HCT116 (cell line): ENCODE results near the gene THADA. TPM values are rescaled to one million over a fixed set of nuclear protein-coding genes. Genes with fewer than 3 reads are reported as not detected.

Experiments
- ATAC-seq: fragments of 200-7000 bp; cut with Tn5 transposase; 2 replicates; pipeline ENCODE4 v1.9.1; 2020; ENCODE audit warnings: mild to moderate bottlenecking, moderate library complexity
- BruUV-seq: library from RNA; stranded (reverse); fragments of 400-500 nt; replicated peaks from 2 replicates; lab custom pipeline; 2021; lab: Mats Ljungman, UMichigan
- CTCF ChIA-PET: fragments of 300-600 bp; sonication (Branson Sonifier 250); formaldehyde crosslinking; loops from one replicate; lab custom pipeline; 2021; ENCODE audit warnings: antibody characterized with exemption; lab: Charles Lee
- POLR2A ChIA-PET: fragments of 300-600, 350-600 bp; sonication (Branson Sonifier 250); formaldehyde crosslinking; loops from one replicate; lab custom pipeline; 2021; ENCODE audit warnings: antibody characterized with exemption; lab: Charles Lee
- RAD21 ChIA-PET, 2 experiments: fragments of 300-600 bp; sonication (Branson Sonifier 250); formaldehyde crosslinking; loops; one replicate each; lab custom pipeline; 2023; ENCODE audit warnings: low total read pairs in 2 of 2; ENCODE audit not compliant: uncharacterized antibody in 2 of 2, unreplicated experiment in 2 of 2, low non-redundant PET in 1 of 2; lab: Charles Lee
- DNase-seq: peaks from one replicate; pipeline ENCODE4 v3.0.0-alpha.2; 2010; ENCODE audit warnings: low read depth, low spot score
- H2AFZ ChIP-seq: fragments of 200-600 bp; shearing (Covaris generic), sonication (generic); 2 replicates; pipeline ENCODE4 v1.6.1; 2017; ENCODE audit warnings: low read depth, mixed run types, mixed read lengths, antibody characterized with exemption, low read length; ENCODE audit not compliant: poor library complexity, severe bottlenecking
- H3K27ac ChIP-seq: 2 replicates; pipeline ENCODE4 v1.5.1; 2012; ENCODE audit warnings: low read depth, low read length
- H3K27me3 ChIP-seq: fragments of 200-600 bp; sonication (generic); 2 replicates; pipeline ENCODE4 v1.6.1; 2016; ENCODE audit warnings: mixed run types, low read length, mixed read lengths; ENCODE audit not compliant: insufficient read depth
- H3K36me3 ChIP-seq, 2 experiments: fragments of 200-500 bp in 1 of 2; fragments of 200-600 bp in 1 of 2; sonication (Bioruptor generic) in 1 of 2; sonication (generic) in 1 of 2; 2 replicates each; pipeline versions ENCODE4 v1.5.1 to v1.6.1; 2014 to 2016; ENCODE audit warnings: low read length in 2 of 2, inconsistent platforms in 1 of 2, mixed read lengths in 1 of 2, mixed run types in 1 of 2; ENCODE audit not compliant: insufficient read depth in 2 of 2, control insufficient read depth in 1 of 2
- H3K4me1 ChIP-seq, 2 experiments: fragments of 200-600 bp in 1 of 2; sonication (generic) in 1 of 2; 2 replicates each; pipeline versions ENCODE4 v1.5.1 to v1.6.1; 2012 to 2017; ENCODE audit warnings: low read length in 2 of 2, inconsistent platforms in 1 of 2, mild to moderate bottlenecking in 1 of 2, mixed read lengths in 1 of 2, mixed run types in 1 of 2, moderate library complexity in 1 of 2; ENCODE audit not compliant: insufficient read depth in 2 of 2, control insufficient read depth in 1 of 2
- H3K4me2 ChIP-seq: fragments of 200-600 bp; sonication (generic); 2 replicates; pipeline ENCODE4 v1.6.1; 2017; ENCODE audit warnings: mixed run types, low read length, mixed read lengths
- H3K4me3 ChIP-seq, 2 experiments: fragments of 200-600 bp in 1 of 2; sonication (generic) in 1 of 2; replicated peaks in 1 of 2; 2 replicates each; pipeline ENCODE4 v1.5.1; 2011 to 2016; ENCODE audit warnings: low read length in 2 of 2, control low read depth in 1 of 2, low read depth in 1 of 2, mild to moderate bottlenecking in 1 of 2, mixed read lengths in 1 of 2, mixed run types in 1 of 2
- H3K79me2 ChIP-seq: fragments of 200-600 bp; sonication (generic); 2 replicates; pipeline ENCODE4 v1.6.1; 2017; ENCODE audit warnings: mild to moderate bottlenecking, mixed run types, low read length, moderate library complexity, mixed read lengths; ENCODE audit not compliant: insufficient read depth
- H3K9ac ChIP-seq: fragments of 200-600 bp; sonication (generic); 2 replicates; pipeline ENCODE4 v1.6.1; 2016; ENCODE audit warnings: low read length, mixed read lengths
- H3K9me2 ChIP-seq: fragments of 200-600 bp; sonication (generic), shearing (Covaris generic); 2 replicates; pipeline ENCODE4 v1.6.1; 2017; ENCODE audit warnings: mixed run types, mild to moderate bottlenecking, moderate library complexity; ENCODE audit not compliant: insufficient read depth
- H3K9me3 ChIP-seq, 2 experiments: fragments of 200-500 bp in 1 of 2; fragments of 200-600 bp in 1 of 2; sonication (Bioruptor generic) in 1 of 2; sonication (generic) in 1 of 2; 2 replicates each; pipeline ENCODE4 v1.6.1; 2014 to 2017; ENCODE audit warnings: low read length in 2 of 2, mixed read lengths in 2 of 2, inconsistent platforms in 1 of 2, low read depth in 1 of 2, mild to moderate bottlenecking in 1 of 2, mixed run types in 1 of 2, moderate library complexity in 1 of 2; ENCODE audit not compliant: control insufficient read depth in 1 of 2, insufficient read depth in 1 of 2
- H4K20me1 ChIP-seq: fragments of 200-600 bp; sonication (generic), shearing (Covaris generic); 2 replicates; pipeline ENCODE4 v1.6.1; 2017; ENCODE audit warnings: mixed run types, mild to moderate bottlenecking, moderate library complexity; ENCODE audit not compliant: insufficient read depth
- CBX3 ChIP-seq: IDR thresholded peaks from 2 replicates; pipeline ENCODE4 v1.6.1; 2012; ENCODE audit warnings: low read depth
- EGR1 ChIP-seq: IDR thresholded peaks from 2 replicates; pipeline ENCODE4 v1.6.1; 2012; ENCODE audit warnings: low read depth
- ELF1 ChIP-seq: IDR thresholded peaks from 2 replicates; pipeline ENCODE4 v1.6.1; 2012; ENCODE audit warnings: low read depth, borderline replicate concordance
- EZH2 ChIP-seq: fragments of 200-600 bp; sonication (generic); IDR thresholded peaks from 2 replicates; pipeline ENCODE4 v1.6.1; 2017; ENCODE audit warnings: antibody characterized with exemption, mixed run types
- EZH2phosphoT487 ChIP-seq: fragments of 200-600 bp; IDR thresholded peaks from 2 replicates; pipeline ENCODE4 v1.6.1; 2018; ENCODE audit warnings: antibody characterized with exemption, borderline replicate concordance
- FOSL1 ChIP-seq: IDR thresholded peaks from 2 replicates; pipeline ENCODE4 v1.6.1; 2012; ENCODE audit warnings: low read depth
- JUND ChIP-seq: IDR thresholded peaks from 2 replicates; pipeline ENCODE4 v1.6.1; 2012
- MAX ChIP-seq: IDR thresholded peaks from 2 replicates; pipeline ENCODE4 v1.6.1; 2012
- POLR2AphosphoS5 ChIP-seq: IDR thresholded peaks from 2 replicates; pipeline ENCODE4 v1.6.1; 2011; ENCODE audit warnings: mild to moderate bottlenecking, low read depth, low read length, moderate library complexity
- RAD21 ChIP-seq: IDR thresholded peaks from 2 replicates; pipeline ENCODE4 v1.6.1; 2012; ENCODE audit warnings: low read depth, mild to moderate bottlenecking
- SIN3A ChIP-seq: IDR thresholded peaks from 2 replicates; pipeline ENCODE4 v1.6.1; 2012; ENCODE audit warnings: low read depth
- SP1 ChIP-seq: IDR thresholded peaks from 2 replicates; pipeline ENCODE4 v1.6.1; 2012; ENCODE audit warnings: low read depth
- SRF ChIP-seq: IDR thresholded peaks from 2 replicates; pipeline ENCODE4 v1.6.1; 2012; ENCODE audit warnings: low read depth
- TCF7L2 ChIP-seq: IDR thresholded peaks from 2 replicates; pipeline ENCODE4 v1.7.0; 2011; ENCODE audit warnings: borderline replicate concordance, inconsistent platforms; ENCODE audit not compliant: insufficient read depth, insufficient read length; ENCODE audit errors: extremely low read depth
- YY1 ChIP-seq: IDR thresholded peaks from 2 replicates; pipeline ENCODE4 v1.6.1; 2011; ENCODE audit warnings: low read length, low read depth, moderate library complexity, mild to moderate bottlenecking; ENCODE audit not compliant: insufficient replicate concordance; ENCODE audit errors: extremely low read depth
- intact Hi-C: fragments of 100-400 bp; cut with micrococcal nuclease; formaldehyde crosslinking; loops from 2 replicates; pipeline ENCODE4 v1.10.0; 2022
- total RNA-seq: library from RNA; stranded (reverse); gene quantifications from one replicate; pipeline ENCODE4 v1.2.1, GENCODE V29; 2021; ENCODE audit not compliant: unreplicated experiment
- TF ChIP-seq, protein P1 (sequence below): IDR thresholded peaks from 2 replicates; pipeline ENCODE4 v1.6.1; 2011; ENCODE audit warnings: mild to moderate bottlenecking, low read length, moderate library complexity; ENCODE audit not compliant: insufficient replicate concordance; ENCODE audit errors: extremely low read depth
- TF ChIP-seq, protein P2 (sequence below): IDR thresholded peaks from 2 replicates; pipeline ENCODE4 v1.6.1; 2012
- TF ChIP-seq, protein P3 (sequence below), 3 experiments: fragments of 200-600 bp in 1 of 3; sonication (generic) in 1 of 3; IDR thresholded peaks in 2 of 3; conservative IDR thresholded peaks in 1 of 3; 2 replicates each; pipeline ENCODE4 v1.5.1; 2012 to 2017; ENCODE audit warnings: low read depth in 2 of 3, low read length in 2 of 3, antibody characterized with exemption in 1 of 3, borderline replicate concordance in 1 of 3, control low read depth in 1 of 3, mild to moderate bottlenecking in 1 of 3, mixed read lengths in 1 of 3, mixed run types in 1 of 3, moderate library complexity in 1 of 3; ENCODE audit not compliant: insufficient read depth in 1 of 3
- TF ChIP-seq, protein P4 (sequence below): IDR thresholded peaks from 2 replicates; pipeline ENCODE4 v1.6.1; 2012; ENCODE audit warnings: low read depth

THADA gene
- total RNA-seq, 1 experiment from 2014 or later: 30.7 TPM

DNA sequence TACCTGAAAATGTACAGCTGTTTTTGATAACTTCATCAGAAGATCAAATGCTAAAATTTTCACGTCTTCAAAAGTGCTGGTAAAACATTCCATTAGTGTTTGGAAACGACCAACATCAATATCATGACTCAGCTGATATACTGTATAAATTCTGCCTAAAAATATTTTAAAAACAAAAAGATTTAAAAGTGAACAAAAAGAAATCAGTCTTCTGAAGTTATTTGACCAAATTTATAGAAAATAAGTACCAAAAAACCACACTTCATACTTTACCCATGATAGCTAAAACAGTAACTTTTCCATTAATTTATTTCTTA lies 35.6 kb downstream of the THADA start:
- Histone ChIP-seq H3K9me2 (no peaks in the 10 kb centered on the region), H3K27me3 (no peaks in the 10 kb centered on the region), H3K4me3 (no peak overlapping the region), H3K4me1 (no peaks in the 10 kb centered on the region), H4K20me1 (no peaks in the 10 kb centered on the region), H3K27ac (no peak overlapping the region), H3K79me2 (no peaks in the 10 kb centered on the region), H2AFZ (no peak overlapping the region), H3K36me3 (peaks cover 7 to 10% of the 10 kb centered on the region in 2 experiments; a peak in 2 of 4 replicates), H3K9ac (no peak overlapping the region), H3K9me3 (no peaks in the 10 kb centered on the region), H3K4me2 (no peak overlapping the region)
- CTCF ChIA-PET: interaction anchor here (2.3 kb wide), 1 partner anchor 17 kb away, joined by 10 read pairs; no protein-coding TSS in a partner anchor
- intact Hi-C loops: no loop called here
- ATAC-seq (no peak), DNase-seq (no peak)
- RAD21 ChIA-PET: no interaction called here
- POLR2A ChIA-PET: no interaction called here
- BruUV-seq: no TSS peak
- TF ChIP-seq MAX (no peak), SIN3A (no peak), JUND (no peak), EZH2phosphoT487 (no peak), SP1 (no peak), FOSL1 (no peak), RAD21 (no peak), POLR2AphosphoS5 (no peak), CBX3 (no peak), EZH2 (no peak), SRF (no peak), ELF1 (no peak), TCF7L2 (no peak), EGR1 (no peak), YY1 (no peak)
- TF ChIP-seq, protein P1, sequence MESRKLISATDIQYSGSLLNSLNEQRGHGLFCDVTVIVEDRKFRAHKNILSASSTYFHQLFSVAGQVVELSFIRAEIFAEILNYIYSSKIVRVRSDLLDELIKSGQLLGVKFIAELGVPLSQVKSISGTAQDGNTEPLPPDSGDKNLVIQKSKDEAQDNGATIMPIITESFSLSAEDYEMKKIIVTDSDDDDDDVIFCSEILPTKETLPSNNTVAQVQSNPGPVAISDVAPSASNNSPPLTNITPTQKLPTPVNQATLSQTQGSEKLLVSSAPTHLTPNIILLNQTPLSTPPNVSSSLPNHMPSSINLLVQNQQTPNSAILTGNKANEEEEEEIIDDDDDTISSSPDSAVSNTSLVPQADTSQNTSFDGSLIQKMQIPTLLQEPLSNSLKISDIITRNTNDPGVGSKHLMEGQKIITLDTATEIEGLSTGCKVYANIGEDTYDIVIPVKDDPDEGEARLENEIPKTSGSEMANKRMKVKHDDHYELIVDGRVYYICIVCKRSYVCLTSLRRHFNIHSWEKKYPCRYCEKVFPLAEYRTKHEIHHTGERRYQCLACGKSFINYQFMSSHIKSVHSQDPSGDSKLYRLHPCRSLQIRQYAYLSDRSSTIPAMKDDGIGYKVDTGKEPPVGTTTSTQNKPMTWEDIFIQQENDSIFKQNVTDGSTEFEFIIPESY: no peak
- TF ChIP-seq, protein P2, sequence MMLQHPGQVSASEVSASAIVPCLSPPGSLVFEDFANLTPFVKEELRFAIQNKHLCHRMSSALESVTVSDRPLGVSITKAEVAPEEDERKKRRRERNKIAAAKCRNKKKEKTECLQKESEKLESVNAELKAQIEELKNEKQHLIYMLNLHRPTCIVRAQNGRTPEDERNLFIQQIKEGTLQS: no peak
- TF ChIP-seq, protein P3, sequence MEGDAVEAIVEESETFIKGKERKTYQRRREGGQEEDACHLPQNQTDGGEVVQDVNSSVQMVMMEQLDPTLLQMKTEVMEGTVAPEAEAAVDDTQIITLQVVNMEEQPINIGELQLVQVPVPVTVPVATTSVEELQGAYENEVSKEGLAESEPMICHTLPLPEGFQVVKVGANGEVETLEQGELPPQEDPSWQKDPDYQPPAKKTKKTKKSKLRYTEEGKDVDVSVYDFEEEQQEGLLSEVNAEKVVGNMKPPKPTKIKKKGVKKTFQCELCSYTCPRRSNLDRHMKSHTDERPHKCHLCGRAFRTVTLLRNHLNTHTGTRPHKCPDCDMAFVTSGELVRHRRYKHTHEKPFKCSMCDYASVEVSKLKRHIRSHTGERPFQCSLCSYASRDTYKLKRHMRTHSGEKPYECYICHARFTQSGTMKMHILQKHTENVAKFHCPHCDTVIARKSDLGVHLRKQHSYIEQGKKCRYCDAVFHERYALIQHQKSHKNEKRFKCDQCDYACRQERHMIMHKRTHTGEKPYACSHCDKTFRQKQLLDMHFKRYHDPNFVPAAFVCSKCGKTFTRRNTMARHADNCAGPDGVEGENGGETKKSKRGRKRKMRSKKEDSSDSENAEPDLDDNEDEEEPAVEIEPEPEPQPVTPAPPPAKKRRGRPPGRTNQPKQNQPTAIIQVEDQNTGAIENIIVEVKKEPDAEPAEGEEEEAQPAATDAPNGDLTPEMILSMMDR (IDR thresholded peaks at IDR 0.05 in 2 of 3, conservative IDR thresholded peaks at IDR 0.05 in 1 of 3; ENCODE audit: borderline replicate concordance in 1 of 3, insufficient read depth in 1 of 3, low read depth in 2 of 3, low read length in 2 of 3): no peak
- TF ChIP-seq, protein P4, sequence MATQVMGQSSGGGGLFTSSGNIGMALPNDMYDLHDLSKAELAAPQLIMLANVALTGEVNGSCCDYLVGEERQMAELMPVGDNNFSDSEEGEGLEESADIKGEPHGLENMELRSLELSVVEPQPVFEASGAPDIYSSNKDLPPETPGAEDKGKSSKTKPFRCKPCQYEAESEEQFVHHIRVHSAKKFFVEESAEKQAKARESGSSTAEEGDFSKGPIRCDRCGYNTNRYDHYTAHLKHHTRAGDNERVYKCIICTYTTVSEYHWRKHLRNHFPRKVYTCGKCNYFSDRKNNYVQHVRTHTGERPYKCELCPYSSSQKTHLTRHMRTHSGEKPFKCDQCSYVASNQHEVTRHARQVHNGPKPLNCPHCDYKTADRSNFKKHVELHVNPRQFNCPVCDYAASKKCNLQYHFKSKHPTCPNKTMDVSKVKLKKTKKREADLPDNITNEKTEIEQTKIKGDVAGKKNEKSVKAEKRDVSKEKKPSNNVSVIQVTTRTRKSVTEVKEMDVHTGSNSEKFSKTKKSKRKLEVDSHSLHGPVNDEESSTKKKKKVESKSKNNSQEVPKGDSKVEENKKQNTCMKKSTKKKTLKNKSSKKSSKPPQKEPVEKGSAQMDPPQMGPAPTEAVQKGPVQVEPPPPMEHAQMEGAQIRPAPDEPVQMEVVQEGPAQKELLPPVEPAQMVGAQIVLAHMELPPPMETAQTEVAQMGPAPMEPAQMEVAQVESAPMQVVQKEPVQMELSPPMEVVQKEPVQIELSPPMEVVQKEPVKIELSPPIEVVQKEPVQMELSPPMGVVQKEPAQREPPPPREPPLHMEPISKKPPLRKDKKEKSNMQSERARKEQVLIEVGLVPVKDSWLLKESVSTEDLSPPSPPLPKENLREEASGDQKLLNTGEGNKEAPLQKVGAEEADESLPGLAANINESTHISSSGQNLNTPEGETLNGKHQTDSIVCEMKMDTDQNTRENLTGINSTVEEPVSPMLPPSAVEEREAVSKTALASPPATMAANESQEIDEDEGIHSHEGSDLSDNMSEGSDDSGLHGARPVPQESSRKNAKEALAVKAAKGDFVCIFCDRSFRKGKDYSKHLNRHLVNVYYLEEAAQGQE: no peak
